HEK293 (cell line): ENCODE data around the gene APC2.

Experiments
- ATF2 ChIP-seq: fragments of 450-650 bp; formaldehyde crosslinking; IDR thresholded peaks from 2 replicates; pipeline ENCODE4 v1.5.1; 2016; ENCODE audit warnings: missing biosample characterization, missing genetic modification characterization, low read depth
- CTCF ChIP-seq: fragments of 450-650 bp; formaldehyde crosslinking; IDR thresholded peaks from 2 replicates; pipeline ENCODE4 v1.5.1; 2016; ENCODE audit warnings: missing biosample characterization, missing genetic modification characterization
- SP2 ChIP-seq: fragments of 450-650 bp; formaldehyde crosslinking; IDR thresholded peaks from 2 replicates; pipeline ENCODE4 v1.5.1; 2016; ENCODE audit warnings: missing biosample characterization, missing genetic modification characterization

DNA sequence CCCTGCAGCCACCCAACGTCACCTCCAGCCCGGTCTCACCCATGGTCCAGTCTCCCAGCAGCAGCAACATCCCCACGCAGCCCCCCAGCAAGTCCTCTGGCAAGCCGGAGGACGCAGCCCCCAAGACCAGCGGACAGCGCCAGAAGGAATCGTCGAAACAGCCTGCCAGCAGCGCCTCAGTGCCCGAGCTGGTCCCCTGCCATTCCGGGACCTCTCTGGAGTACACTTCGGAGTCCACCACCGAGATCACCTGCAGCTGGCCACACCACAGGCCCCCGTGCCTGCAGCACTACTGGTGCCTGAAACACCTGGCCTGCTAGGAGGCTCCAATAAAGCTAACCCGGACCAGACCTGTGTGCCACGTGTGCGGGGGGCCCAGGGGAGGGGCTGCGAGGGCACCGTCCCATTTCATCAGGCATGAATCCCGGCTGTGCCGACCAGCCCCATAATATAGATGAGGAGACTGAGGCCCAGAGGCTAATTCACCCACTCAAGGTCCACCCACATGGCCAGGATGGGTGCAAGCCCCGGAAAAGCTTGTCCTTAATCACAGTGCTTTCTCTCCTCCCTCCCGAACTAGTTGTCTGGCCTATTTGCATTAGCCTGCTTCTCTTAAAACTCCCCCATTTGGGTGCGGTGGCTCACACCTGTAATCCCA lies 47.8 kb downstream of the APC2 start:
- TF ChIP-seq ATF2 (tag by site-specific recombination) (no peak), SP2 (tag by site-specific recombination) (no peak), CTCF (tag by site-specific recombination) (no peak)
